Measurements from ENCODE around the gene ABCA5.
A peak's percentile ranks its signal among the peaks of the same experiment; 100 is the strongest.

ABCA5 gene

DNA sequence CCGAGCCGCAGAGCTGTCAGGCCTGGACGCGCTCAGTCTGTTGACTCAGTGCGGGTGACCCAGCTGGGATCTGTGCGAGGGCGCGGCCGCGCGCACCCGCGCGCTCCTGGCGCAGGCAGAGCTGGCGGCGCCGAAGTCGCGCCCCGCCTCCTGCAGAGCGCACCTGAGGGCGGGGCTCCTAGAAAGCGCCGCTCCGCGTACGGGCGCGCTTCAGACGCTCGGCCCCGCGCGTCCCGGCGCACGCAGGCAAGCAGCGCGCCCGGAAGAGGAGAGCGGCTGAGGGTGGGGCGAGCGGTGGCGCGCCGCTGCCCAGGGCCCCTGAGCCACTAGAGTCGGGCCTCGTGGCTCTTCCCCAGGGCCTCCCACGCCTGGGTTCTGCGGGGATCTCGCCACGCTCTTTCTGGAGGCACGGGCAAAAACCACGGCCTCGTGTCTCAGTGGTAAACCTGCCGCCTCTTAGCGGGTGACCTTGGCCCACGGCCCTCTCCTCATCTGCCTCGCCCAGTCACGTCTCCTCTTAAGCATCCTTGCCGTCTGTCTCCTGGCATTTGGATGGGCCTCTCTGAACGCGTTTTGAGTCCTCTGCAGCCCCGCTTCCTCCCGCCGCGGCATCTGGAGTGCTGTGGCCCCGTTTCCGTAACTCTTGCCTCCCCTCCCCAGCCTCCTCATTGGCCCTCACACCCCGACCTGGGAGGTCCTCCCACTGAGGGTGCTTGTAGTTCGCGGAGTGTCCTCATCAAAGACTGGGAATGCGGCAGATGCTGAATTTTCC, at the start of gene ABCA5:
ABCA5 (minus strand) TSS at position 74 of the 772 bp plus-strand sequence. CDS start 12,718 bp downstream, outside the sequence.
- DNase-seq, result peak; percentile 94

- DNase-seq, result no peak
These were observed 48.3 kb upstream of the ABCA5 start for GRCh38 chr17:69375229-69375628.

DNA sequence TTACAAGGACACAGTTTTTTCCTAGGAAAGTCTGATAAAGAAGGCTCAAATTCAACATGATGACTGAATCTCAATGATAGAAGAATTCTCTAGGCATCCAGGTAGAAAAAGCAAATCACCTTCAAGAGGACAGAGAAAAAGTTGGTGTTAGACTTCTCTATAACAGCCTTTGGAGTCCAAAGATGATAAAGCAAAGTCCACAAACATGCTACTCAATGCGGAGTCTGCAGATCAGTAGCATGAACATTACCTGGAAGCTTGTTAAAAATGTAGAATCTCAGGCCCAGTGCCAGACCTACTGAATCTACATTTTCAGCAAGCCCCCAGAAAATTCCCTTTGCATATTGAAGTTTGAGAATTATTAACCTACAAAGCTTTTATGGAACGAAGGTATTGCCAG, 46.1 kb upstream of the ABCA5 start:
- no peak for DNase-seq

- DNase-seq, result peak; percentile 3
These were observed 40.4 kb upstream of the ABCA5 start for GRCh38 chr17:69367298-69367697.

DNA sequence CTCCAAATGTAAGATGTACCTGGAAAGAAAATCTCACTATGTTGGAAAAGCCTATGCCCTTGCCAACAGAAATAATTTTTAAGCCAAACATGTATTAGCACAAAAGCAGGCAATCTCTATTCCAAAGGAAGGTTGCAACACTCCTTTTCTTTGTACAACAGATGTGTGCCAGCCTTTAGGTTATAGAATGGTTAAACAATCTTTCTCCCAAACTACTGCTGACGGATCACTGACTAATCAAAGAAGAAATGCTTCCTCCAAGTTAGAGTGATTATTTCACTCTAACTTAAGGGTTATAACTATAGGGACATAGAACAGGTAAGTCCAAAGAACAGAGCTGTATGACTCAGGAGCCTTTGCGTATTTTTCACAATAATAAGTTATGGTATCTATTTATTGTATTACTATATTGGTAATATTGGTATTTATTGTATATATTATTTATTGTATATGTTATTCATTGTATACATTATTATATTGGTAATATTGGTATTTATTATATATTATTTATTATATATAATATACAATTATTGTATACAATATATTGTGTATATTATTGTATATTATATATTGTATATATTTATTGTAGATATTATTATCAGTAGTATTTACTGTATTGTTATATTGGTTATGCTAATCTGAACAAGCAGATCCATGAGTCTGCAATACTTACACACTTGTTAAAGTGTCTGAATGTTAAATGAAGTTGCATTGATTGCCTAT, 36.7 kb upstream of the ABCA5 start:
- DNase-seq, result no peak

DNA sequence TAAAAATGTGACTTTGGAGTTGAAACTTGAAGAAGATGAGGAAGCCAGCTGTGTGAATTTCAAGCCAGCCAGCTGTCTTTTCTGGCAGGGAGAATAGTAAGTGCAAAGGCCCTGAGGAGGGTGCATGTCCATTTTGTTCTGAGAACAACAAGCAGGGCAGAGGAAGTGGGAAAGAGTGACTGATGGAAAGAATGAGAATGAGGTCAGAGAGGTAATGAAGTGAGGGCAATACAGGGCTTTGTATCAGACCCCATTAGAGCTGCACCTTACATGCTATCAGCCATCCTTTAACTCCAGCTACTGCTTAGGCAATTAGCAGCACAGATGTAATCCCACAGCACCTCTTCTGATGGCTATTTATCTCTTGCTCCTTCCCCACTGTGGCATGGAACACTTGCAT, 34.2 kb upstream of the ABCA5 start:
- no peak for DNase-seq

GRCh38 chr17:69358688-69359596, 32.0 kb upstream of the ABCA5 start:
- peak; percentile 19 for DNase-seq

- DNase-seq, result no peak
These were observed 30.8 kb upstream of the ABCA5 start for GRCh38 chr17:69357701-69358100.

DNA sequence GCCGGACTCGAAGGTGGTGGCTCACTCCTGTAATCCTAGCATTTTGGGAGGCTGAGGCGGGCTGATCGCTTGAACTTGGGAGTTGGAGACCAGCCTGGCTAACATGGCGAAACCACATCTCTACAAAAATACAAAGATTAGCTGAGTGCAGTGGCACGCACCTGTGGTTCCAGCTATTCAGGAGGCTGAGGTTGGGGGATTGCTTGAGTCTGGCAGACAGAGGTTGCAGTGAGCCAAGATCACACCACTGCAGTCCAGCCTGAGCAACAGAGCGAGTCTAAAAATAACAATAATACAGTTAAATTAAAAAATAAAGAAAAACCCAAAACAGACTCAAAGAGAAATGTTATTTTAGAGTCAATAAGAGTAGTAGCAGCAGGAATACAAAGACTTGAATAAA, 29.7 kb upstream of the ABCA5 start:
- DNase-seq, result no peak

DNA sequence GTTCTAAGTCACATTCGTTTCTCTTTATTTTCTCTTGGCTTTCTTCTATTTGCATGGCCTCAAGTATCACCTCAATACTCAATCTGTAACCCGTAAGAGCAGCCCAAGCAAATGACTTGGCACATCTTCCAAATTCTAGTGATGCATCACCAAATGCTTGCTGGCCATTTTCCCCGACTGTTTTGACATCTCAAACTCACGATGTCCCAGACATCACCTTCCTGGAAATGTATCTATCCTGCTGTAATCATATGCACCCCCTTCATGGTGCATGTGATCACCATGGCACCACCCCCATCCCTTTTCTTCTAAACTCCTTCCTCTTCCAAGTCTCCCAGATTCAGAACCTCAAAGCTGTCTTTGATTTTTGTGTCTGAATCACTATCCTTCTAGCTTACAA, 24.0 kb upstream of the ABCA5 start:
- DNase-seq, result no peak

- no peak for DNase-seq
These were observed 21.5 kb upstream of the ABCA5 start for GRCh38 chr17:69348429-69348828.

DNA sequence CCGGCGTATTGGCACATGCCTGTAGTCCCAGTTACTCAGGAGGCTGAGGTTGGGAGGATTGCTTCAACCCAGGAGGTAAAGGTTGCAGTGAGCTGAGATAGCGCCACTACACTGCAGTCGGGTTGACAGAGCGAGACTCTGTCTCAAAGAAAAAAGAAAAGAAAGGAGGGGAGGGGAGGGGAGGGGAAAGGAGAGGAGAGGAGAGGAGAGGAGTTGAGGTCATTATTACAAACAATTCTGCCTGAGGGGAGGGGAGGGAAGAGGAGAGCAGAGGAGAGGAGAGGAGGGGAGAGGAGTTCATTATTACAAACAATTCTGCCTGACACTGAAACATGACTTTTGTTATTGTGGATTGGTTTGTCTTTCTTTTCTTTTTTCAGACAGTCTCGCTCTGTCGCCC, 19.8 kb upstream of the ABCA5 start:
- no peak for DNase-seq

- DNase-seq, result no peak
These were observed 18.0 kb upstream of the ABCA5 start for GRCh38 chr17:69344939-69345338.

- DNase-seq, result no peak
These were observed 16.1 kb upstream of the ABCA5 start for GRCh38 chr17:69342896-69343644.

- no peak for DNase-seq
These were observed 13.0 kb upstream of the ABCA5 start for GRCh38 chr17:69339937-69340336.

GRCh38 chr17:69336996-69337395, 10.1 kb upstream of the ABCA5 start:
- DNase-seq, result no peak

DNA sequence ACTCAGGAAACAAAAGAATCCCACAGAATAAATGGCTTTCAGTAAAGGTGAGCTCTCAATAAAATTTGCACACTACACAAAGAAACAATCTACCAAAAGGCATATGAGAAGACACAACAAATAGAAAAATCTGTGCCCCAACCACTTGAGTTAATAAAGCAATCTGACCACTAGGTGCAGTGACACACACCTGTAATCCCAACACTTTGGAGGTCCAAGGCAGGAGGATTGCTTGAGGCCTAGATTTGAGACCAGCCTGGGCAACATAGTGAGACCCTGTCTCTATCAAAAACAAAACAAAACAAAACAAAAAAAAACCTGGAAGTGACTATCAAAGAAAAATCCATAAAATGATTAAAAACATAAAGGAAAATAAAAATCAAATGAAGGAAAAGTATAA, 9.6 kb upstream of the ABCA5 start:
- no peak for DNase-seq

DNA sequence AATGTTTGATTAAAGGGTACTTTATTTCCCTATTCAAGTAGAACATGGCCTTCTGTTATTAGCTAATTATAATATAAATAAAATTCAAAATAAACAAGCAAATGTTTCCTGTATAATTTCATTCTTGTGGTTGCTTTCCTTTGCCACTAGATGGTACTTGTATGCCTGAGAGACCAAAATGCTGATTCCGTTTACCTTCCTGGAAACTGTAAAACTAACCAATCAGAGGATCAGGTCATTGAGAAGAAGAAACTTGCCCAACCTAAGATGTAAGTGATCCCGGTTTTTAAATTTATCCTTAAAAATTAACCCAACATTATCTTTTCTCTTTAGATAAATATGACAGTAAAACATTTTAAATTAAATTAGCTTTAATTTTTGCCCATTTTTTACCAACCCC, 8.1 kb upstream of the ABCA5 start:
- DNase-seq, result peak; percentile 62

GRCh38 chr17:69333561-69333960, 6.6 kb upstream of the ABCA5 start:
- no peak for DNase-seq

GRCh38 chr17:69331756-69332155, 4.8 kb upstream of the ABCA5 start:
- DNase-seq, result no peak

- DNase-seq, result peak; percentile 27
These were observed 415 bp downstream of the ABCA5 start for GRCh38 chr17:69326377-69327059.

Data from hematopoietic multipotent progenitor cell treated with erythropoietin and hydrocortisone succinate and interleukin-3 and kit ligand, for 6 days (in vitro differentiated cells).